Breast epithelium (tissue), 3 donors: ENCODE results near the gene RASSF7.

Experiments used
- POLR2A ChIP-seq: fragments of 450-650 bp; IDR thresholded peaks from one replicate; pipeline ENCODE4 v1.6.1; 2016; ENCODE audit warnings: antibody characterized with exemption, mild to moderate bottlenecking, moderate library complexity
- POLR2AphosphoS5 ChIP-seq, 3 donors: sonication (generic); formaldehyde crosslinking; IDR thresholded peaks; one replicate each; pipeline ENCODE4 v1.6.1; 2017; ENCODE audit warnings: antibody characterized with exemption in 3 of 3

DNA sequence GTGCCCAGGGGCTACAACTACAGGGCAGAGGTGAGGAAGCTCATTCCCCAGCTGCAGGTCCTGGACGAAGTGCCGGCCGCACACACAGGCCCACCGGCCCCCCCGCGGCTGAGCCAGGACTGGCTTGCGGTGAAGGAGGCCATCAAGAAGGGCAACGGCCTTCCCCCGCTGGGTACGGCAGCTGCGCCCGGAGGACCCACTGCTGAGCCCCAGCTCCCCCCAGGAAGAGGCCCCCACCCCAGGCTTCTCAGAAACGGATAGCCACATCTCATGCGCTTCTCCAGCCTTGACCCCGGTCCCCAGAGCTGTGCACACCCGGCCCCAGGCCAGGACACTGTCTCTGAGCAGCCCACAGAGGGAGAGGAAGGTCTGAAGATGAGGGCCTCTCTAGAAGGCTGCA is 9.6 kb upstream of the RASSF7 start:
- no peak for TF ChIP-seq POLR2A
- no peak for TF ChIP-seq POLR2AphosphoS5 (IDR thresholded peaks at IDR 0.05)
